Suprapubic skin (tissue), 4 donors: ENCODE measurements around the gene CANT1. TPM values are rescaled to one million over a fixed set of nuclear protein-coding genes. Genes with fewer than 3 reads are reported as not detected.

ENCODE experiments used
- DNase-seq, 2 donors: peaks; one replicate each; pipeline ENCODE4 v3.0.0-alpha.2; 2019; ENCODE audit warnings: low spot score in 2 of 2
- H3K27ac ChIP-seq: fragments of 200-600 bp; sonication (generic); one replicate; pipeline ENCODE4 v1.5.1; 2019
- H3K27me3 ChIP-seq: fragments of 200-600 bp; sonication (generic); one replicate; pipeline ENCODE4 v1.5.1; 2019
- H3K36me3 ChIP-seq: fragments of 200-600 bp; sonication (generic); one replicate; pipeline ENCODE4 v1.5.1; 2019
- H3K4me1 ChIP-seq: fragments of 200-600 bp; sonication (generic); one replicate; pipeline ENCODE4 v1.5.1; 2019
- H3K4me3 ChIP-seq: fragments of 200-600 bp; sonication (generic); one replicate; pipeline ENCODE4 v1.5.1; 2019; ENCODE audit warnings: mild to moderate bottlenecking
- H3K9me3 ChIP-seq: fragments of 200-600 bp; sonication (generic); one replicate; pipeline ENCODE4 v1.5.1; 2019
- CTCF ChIP-seq, 2 donors: fragments of 200-600 bp in 1 of 2; fragments of 450-650 bp in 1 of 2; sonication (generic) in 1 of 2; IDR thresholded peaks; one replicate each; pipeline ENCODE4 v1.5.1; 2016 to 2019; ENCODE audit warnings: antibody characterized with exemption in 2 of 2, mild to moderate bottlenecking in 1 of 2, moderate library complexity in 1 of 2
- EP300 ChIP-seq: sonication (generic); formaldehyde crosslinking; IDR thresholded peaks from one replicate; pipeline ENCODE4 v1.6.1; 2017; ENCODE audit warnings: antibody characterized with exemption
- POLR2A ChIP-seq, 2 donors: fragments of 450-650 bp; IDR thresholded peaks; one replicate each; pipeline ENCODE4 v1.6.1; 2017; ENCODE audit warnings: antibody characterized with exemption in 2 of 2, mild to moderate bottlenecking in 2 of 2, moderate library complexity in 2 of 2
- POLR2AphosphoS5 ChIP-seq, 3 donors: sonication (generic); formaldehyde crosslinking; IDR thresholded peaks; one replicate each; pipeline ENCODE4 v1.6.1; 2017; ENCODE audit warnings: antibody characterized with exemption in 3 of 3
- WGBS: methylation state at CpG from one replicate; pipeline ENCODE4 v1.1.5; 2018; 5-methylcytosine and 5-hydroxymethylcytosine counted together
- total RNA-seq, 4 donors: library from RNA; depleted of rRNA; stranded (reverse); fragments of >200 nt; gene quantifications; one replicate each; pipeline ENCODE4 v1.1.0, GENCODE V29; 2016

Gene CANT1
- total RNA-seq, 4 donors from 2014 or later, result 21.8 to 37.4 (median 30.1) TPM

GRCh38 chr17:79045842-79046196 lies 36.3 kb upstream of the CANT1 start:
- H3K4me1 ChIP-seq, result peaks cover 31% of the 10 kb centered on the region
- no peaks in the 10 kb centered on the region for H3K27me3 ChIP-seq
- no peaks in the 10 kb centered on the region for H3K9me3 ChIP-seq
- no peak overlapping the region for H3K27ac ChIP-seq
- 24% methylated on average over 2 of the region's 11 CpGs for WGBS
- DNase-seq, result peak in 1 of 2 donors; percentile 82
- TF ChIP-seq EP300, result no peak
- TF ChIP-seq CTCF (IDR thresholded peaks at IDR 0.05), result peak; percentile 85 to 97
- no peak for TF ChIP-seq POLR2A (IDR thresholded peaks at IDR 0.05)
- no peak for TF ChIP-seq POLR2AphosphoS5 (IDR thresholded peaks at IDR 0.05)
- H3K4me3 ChIP-seq, result no peak overlapping the region
- H3K36me3 ChIP-seq, result no peaks in the 10 kb centered on the region

GRCh38 chr17:79045001-79045729 lies 35.6 kb upstream of the CANT1 start:
- TF ChIP-seq CTCF (IDR thresholded peaks at IDR 0.05), result no peak
- TF ChIP-seq EP300, result no peak
- TF ChIP-seq POLR2AphosphoS5 (IDR thresholded peaks at IDR 0.05), result no peak
- no peak for TF ChIP-seq POLR2A (IDR thresholded peaks at IDR 0.05)
- Histone ChIP-seq H3K9me3 (no peaks in the 10 kb centered on the region), H3K36me3 (no peaks in the 10 kb centered on the region), H3K27ac (no peak overlapping the region), H3K4me1 (peaks cover 31% of the 10 kb centered on the region), H3K4me3 (no peak overlapping the region), H3K27me3 (no peaks in the 10 kb centered on the region)
- DNase-seq, result peak in 1 of 2 donors; percentile 58
- 62% methylated on average over 15 of the region's 15 CpGs for WGBS

GRCh38 chr17:79044462-79044861 lies 34.9 kb upstream of the CANT1 start:
- H3K9me3 ChIP-seq, result no peaks in the 10 kb centered on the region
- no peaks in the 10 kb centered on the region for H3K36me3 ChIP-seq
- TF ChIP-seq POLR2A (IDR thresholded peaks at IDR 0.05) (no peak), CTCF (IDR thresholded peaks at IDR 0.05) (no peak), POLR2AphosphoS5 (IDR thresholded peaks at IDR 0.05) (no peak), EP300 (no peak)
- 95% methylated on average over 11 of the region's 11 CpGs for WGBS
- H3K27me3 ChIP-seq, result no peaks in the 10 kb centered on the region
- no peak overlapping the region for H3K27ac ChIP-seq
- peak in 1 of 2 donors; percentile 40 for DNase-seq
- H3K4me3 ChIP-seq, result no peak overlapping the region
- peaks cover 31% of the 10 kb centered on the region for H3K4me1 ChIP-seq

GRCh38 chr17:79043931-79044320 lies 34.4 kb upstream of the CANT1 start:
- TF ChIP-seq EP300 (no peak), CTCF (IDR thresholded peaks at IDR 0.05) (no peak), POLR2A (IDR thresholded peaks at IDR 0.05) (no peak), POLR2AphosphoS5 (IDR thresholded peaks at IDR 0.05) (no peak)
- Histone ChIP-seq H3K9me3 (no peaks in the 10 kb centered on the region), H3K27me3 (no peaks in the 10 kb centered on the region), H3K36me3 (no peaks in the 10 kb centered on the region), H3K4me1 (peaks cover 33% of the 10 kb centered on the region), H3K27ac (no peak overlapping the region), H3K4me3 (no peak overlapping the region)
- 79% methylated on average over 6 of the region's 12 CpGs for WGBS
- DNase-seq, result peak in 1 of 2 donors; percentile 55

GRCh38 chr17:79043191-79043930 lies 33.8 kb upstream of the CANT1 start:
- Histone ChIP-seq H3K4me1 (peaks cover 38% of the 10 kb centered on the region), H3K27ac (no peak overlapping the region), H3K27me3 (no peaks in the 10 kb centered on the region), H3K36me3 (no peaks in the 10 kb centered on the region), H3K9me3 (no peaks in the 10 kb centered on the region), H3K4me3 (no peak overlapping the region)
- no peak for TF ChIP-seq CTCF (IDR thresholded peaks at IDR 0.05)
- no peak for TF ChIP-seq EP300
- no peak for TF ChIP-seq POLR2A (IDR thresholded peaks at IDR 0.05)
- TF ChIP-seq POLR2AphosphoS5 (IDR thresholded peaks at IDR 0.05), result no peak
- DNase-seq, result no peak
- WGBS, result 73% methylated on average over 10 of the region's 10 CpGs
